ENCODE results near the gene C9orf50. TPM values are rescaled to one million over a fixed set of nuclear protein-coding genes. Genes with fewer than 3 reads are reported as not detected.

Gene C9orf50
- total RNA-seq, 3 donors from 2014 or later (not counting 1 experiment from before 2014, with no cell fraction given) = not detected

DNA sequence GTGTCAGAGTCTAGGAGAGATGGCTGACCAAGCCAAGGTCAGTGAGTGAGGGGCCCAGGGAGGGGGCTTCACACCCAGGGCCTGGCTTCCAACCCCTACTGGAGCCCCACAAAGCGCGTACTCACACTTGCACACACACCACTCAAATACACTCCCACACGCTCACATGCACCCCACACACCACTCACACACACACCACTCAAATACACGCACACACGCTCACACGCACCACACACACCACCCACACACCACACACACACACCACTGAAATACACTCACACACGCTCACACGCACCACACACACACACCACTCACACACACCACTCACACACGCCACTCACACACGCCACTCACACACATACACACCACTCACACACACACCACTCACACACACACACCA is 26.7 kb upstream of the C9orf50 start:
- no peaks in the 10 kb centered on the region for H3K9me3 Mint-ChIP-seq

DNA sequence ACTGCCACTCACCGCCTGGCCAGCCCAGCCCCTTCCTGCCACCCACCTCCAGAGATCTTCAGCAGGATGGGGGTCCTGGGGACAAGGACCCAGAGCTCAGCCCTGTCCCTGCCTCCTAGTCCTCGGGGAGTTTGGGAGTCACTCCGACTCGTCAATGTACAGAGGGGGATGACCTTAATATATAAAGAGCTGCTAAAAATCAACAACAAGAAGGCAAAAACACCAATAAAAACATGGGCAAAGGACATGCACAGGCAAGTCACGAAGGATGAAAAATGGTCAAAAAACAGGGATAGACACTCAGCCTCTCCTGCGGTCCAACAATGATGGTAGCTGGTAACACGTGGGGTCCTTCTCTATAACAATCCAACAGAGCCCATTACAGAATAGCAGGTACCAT is 25.8 kb upstream of the C9orf50 start:
- no peak for ATAC-seq
- Mint-ChIP-seq H3K36me3 (no peaks in the 10 kb centered on the region), H3K9me3 (no peaks in the 10 kb centered on the region), H3K27ac (no peak overlapping the region), H3K27me3 (ENCODE audit: low read depth in 2 of 2) (no peaks in the 10 kb centered on the region), H3K4me3 (no peak overlapping the region), H3K4me1 (peaks cover 0 to 5% of the 10 kb centered on the region in 2 donors)
- H3K27me3 ChIP-seq (ENCODE audit: control insufficient read depth, insufficient read depth, low read length) = no peaks in the 10 kb centered on the region
- H3K9me3 ChIP-seq (ENCODE audit: control insufficient read depth, insufficient read depth, low read length) = no peaks in the 10 kb centered on the region
- WGBS (ENCODE audit: insufficient coverage) = 97% methylated on average over 6 of the region's 7 CpGs
- H3K4me3 ChIP-seq (ENCODE audit: low read length) = no peak overlapping the region
- peaks cover 5% of the 10 kb centered on the region for H3K4me1 ChIP-seq (ENCODE audit: control insufficient read depth, insufficient read depth, low read length)
- TF ChIP-seq, protein P1, sequence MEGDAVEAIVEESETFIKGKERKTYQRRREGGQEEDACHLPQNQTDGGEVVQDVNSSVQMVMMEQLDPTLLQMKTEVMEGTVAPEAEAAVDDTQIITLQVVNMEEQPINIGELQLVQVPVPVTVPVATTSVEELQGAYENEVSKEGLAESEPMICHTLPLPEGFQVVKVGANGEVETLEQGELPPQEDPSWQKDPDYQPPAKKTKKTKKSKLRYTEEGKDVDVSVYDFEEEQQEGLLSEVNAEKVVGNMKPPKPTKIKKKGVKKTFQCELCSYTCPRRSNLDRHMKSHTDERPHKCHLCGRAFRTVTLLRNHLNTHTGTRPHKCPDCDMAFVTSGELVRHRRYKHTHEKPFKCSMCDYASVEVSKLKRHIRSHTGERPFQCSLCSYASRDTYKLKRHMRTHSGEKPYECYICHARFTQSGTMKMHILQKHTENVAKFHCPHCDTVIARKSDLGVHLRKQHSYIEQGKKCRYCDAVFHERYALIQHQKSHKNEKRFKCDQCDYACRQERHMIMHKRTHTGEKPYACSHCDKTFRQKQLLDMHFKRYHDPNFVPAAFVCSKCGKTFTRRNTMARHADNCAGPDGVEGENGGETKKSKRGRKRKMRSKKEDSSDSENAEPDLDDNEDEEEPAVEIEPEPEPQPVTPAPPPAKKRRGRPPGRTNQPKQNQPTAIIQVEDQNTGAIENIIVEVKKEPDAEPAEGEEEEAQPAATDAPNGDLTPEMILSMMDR (IDR thresholded peaks at IDR 0.05) = no peak
- no peaks in the 10 kb centered on the region for H3K36me3 ChIP-seq (ENCODE audit: control insufficient read depth, insufficient read depth, low read length)
- H3K27ac ChIP-seq (ENCODE audit: low read length) = no peak overlapping the region
- intact Hi-C loops (cut with micrococcal nuclease) = no loop called here
- DNase-seq = no peak

More for the DNA sequence above, 26.7 kb upstream of the C9orf50 start:
- TF ChIP-seq, protein P1 (IDR thresholded peaks at IDR 0.05) = no peak
- Histone ChIP-seq H3K9me3 (ENCODE audit: control insufficient read depth, insufficient read depth, low read length) (no peaks in the 10 kb centered on the region), H3K27ac (ENCODE audit: low read length) (no peak overlapping the region), H3K4me1 (ENCODE audit: control insufficient read depth, insufficient read depth, low read length) (peaks cover under 1% of the 10 kb centered on the region), H3K4me3 (ENCODE audit: low read length) (no peak overlapping the region), H3K27me3 (ENCODE audit: control insufficient read depth, insufficient read depth, low read length) (no peaks in the 10 kb centered on the region), H3K36me3 (ENCODE audit: control insufficient read depth, insufficient read depth, low read length) (no peaks in the 10 kb centered on the region)
- H3K27me3 Mint-ChIP-seq (ENCODE audit: low read depth in 2 of 2) = no peaks in the 10 kb centered on the region
- H3K4me1 Mint-ChIP-seq = peaks cover 0 to under 1% of the 10 kb centered on the region in 2 donors
- 85% methylated on average over 10 of the region's 10 CpGs for WGBS (ENCODE audit: insufficient coverage)
- H3K36me3 Mint-ChIP-seq = no peaks in the 10 kb centered on the region
- intact Hi-C loops (cut with micrococcal nuclease) = no loop called here
- ATAC-seq (peak in 1 of 3 donors; percentile 19), DNase-seq (no peak)
- H3K4me3 Mint-ChIP-seq = no peak overlapping the region
- no peak overlapping the region for H3K27ac Mint-ChIP-seq

DNA sequence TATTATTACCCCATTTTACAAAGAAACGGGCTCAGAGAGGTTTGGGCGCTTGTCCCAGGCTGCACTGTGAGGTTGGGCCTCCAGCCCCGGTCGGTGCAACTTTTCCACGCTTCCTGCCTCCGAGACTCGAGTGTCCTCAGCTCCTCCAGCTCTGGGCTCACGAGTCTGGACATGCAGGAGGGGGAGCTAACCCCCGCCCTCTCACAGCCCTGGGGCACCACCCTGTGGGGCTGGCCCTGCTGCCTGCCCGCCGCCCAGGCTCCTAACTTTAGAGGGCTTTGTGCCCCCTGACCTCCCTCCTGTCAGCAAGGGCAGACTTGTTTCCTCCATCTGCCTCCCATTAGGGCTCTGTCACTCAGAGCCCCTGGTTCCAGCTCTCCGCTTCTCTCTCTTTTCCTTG is 25.4 kb upstream of the C9orf50 start:
- no peaks in the 10 kb centered on the region for H3K36me3 ChIP-seq (ENCODE audit: control insufficient read depth, insufficient read depth, low read length)
- DNase-seq (no peak), ATAC-seq (no peak)
- no peak overlapping the region for H3K27ac Mint-ChIP-seq
- no peaks in the 10 kb centered on the region for H3K36me3 Mint-ChIP-seq
- no peak overlapping the region for H3K27ac ChIP-seq (ENCODE audit: low read length)
- no peaks in the 10 kb centered on the region for H3K9me3 Mint-ChIP-seq
- H3K27me3 Mint-ChIP-seq (ENCODE audit: low read depth in 2 of 2) = no peaks in the 10 kb centered on the region
- peaks cover 2 to 9% of the 10 kb centered on the region in 2 donors for H3K4me1 Mint-ChIP-seq
- H3K27me3 ChIP-seq (ENCODE audit: control insufficient read depth, insufficient read depth, low read length) = no peaks in the 10 kb centered on the region
- H3K4me3 Mint-ChIP-seq = no peak overlapping the region
- H3K9me3 ChIP-seq (ENCODE audit: control insufficient read depth, insufficient read depth, low read length) = no peaks in the 10 kb centered on the region
- intact Hi-C loops (cut with micrococcal nuclease) = no loop called here
- peaks cover 7% of the 10 kb centered on the region for H3K4me1 ChIP-seq (ENCODE audit: control insufficient read depth, insufficient read depth, low read length)
- no peak overlapping the region for H3K4me3 ChIP-seq (ENCODE audit: low read length)
- TF ChIP-seq, protein P1 (IDR thresholded peaks at IDR 0.05) = no peak
- WGBS (ENCODE audit: insufficient coverage) = 89% methylated on average over 12 of the region's 12 CpGs

DNA sequence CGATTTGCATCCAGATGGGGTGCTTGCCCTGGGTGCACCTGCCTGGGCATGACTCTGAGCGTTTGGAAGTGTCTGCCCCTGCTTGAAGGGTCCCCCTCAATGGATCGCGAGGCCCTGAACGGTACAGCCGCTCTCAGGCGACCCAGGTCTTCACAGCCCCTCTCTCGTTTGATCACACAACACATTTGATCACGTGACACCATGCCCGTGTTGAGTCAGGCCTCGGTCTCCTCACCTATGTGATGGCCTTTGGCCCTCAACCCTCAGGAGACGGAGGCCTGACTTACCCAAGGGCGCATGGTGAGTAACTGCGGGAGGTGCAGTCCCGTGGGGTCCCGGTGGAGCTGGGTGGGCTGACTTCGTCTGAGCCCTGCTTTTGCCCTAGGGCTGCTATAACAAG is 24.0 kb upstream of the C9orf50 start:
- Histone ChIP-seq H3K27me3 (ENCODE audit: control insufficient read depth, insufficient read depth, low read length) (no peaks in the 10 kb centered on the region), H3K36me3 (ENCODE audit: control insufficient read depth, insufficient read depth, low read length) (no peaks in the 10 kb centered on the region), H3K4me1 (ENCODE audit: control insufficient read depth, insufficient read depth, low read length) (peaks cover 21% of the 10 kb centered on the region), H3K4me3 (ENCODE audit: low read length) (no peak overlapping the region), H3K9me3 (ENCODE audit: control insufficient read depth, insufficient read depth, low read length) (no peaks in the 10 kb centered on the region), H3K27ac (ENCODE audit: low read length) (no peak overlapping the region)
- H3K4me1 Mint-ChIP-seq = peaks cover 6 to 21% of the 10 kb centered on the region in 2 donors
- intact Hi-C loops (cut with micrococcal nuclease) = no loop called here
- H3K36me3 Mint-ChIP-seq = no peaks in the 10 kb centered on the region
- TF ChIP-seq, protein P1 (IDR thresholded peaks at IDR 0.05) = no peak
- no peak overlapping the region for H3K4me3 Mint-ChIP-seq
- no peaks in the 10 kb centered on the region for H3K9me3 Mint-ChIP-seq
- no peaks in the 10 kb centered on the region for H3K27me3 Mint-ChIP-seq (ENCODE audit: low read depth in 2 of 2)
- H3K27ac Mint-ChIP-seq = no peak overlapping the region
- ATAC-seq = no peak
- DNase-seq = no peak
- 87% methylated on average over 17 of the region's 17 CpGs for WGBS (ENCODE audit: insufficient coverage)
